HepG2 (cell line): Measurements from ENCODE around the gene VPREB3. TPM values are rescaled to one million over a fixed set of nuclear protein-coding genes. Genes with fewer than 3 reads are reported as not detected.
A peak's percentile ranks its signal among the peaks of the same experiment; 100 is the strongest.

Experiments
- FIP1L1 ChIP-seq: fragments of 200-400 bp; formaldehyde crosslinking; IDR thresholded peaks from 2 replicates; pipeline ENCODE4 v1.6.1; 2018; ENCODE audit warnings: low read depth, mild to moderate bottlenecking, low read length, moderate library complexity, borderline replicate concordance; ENCODE audit not compliant: insufficient read depth
- GLMP ChIP-seq: sonication (generic); formaldehyde crosslinking; IDR thresholded peaks from 2 replicates; pipeline ENCODE4 v1.9.0; 2021; ENCODE audit warnings: missing genetic modification reagents, mild to moderate bottlenecking, borderline replicate concordance
- GPN1 ChIP-seq: sonication (generic); formaldehyde crosslinking; IDR thresholded peaks from 2 replicates; pipeline ENCODE4 v1.5.1; 2020; ENCODE audit warnings: missing genetic modification reagents, borderline replicate concordance
- ISL2 ChIP-seq: sonication (generic); formaldehyde crosslinking; IDR thresholded peaks from 2 replicates; pipeline ENCODE4 v1.5.0; 2020; ENCODE audit warnings: missing genetic modification reagents
- MAF1 ChIP-seq: sonication (generic); formaldehyde crosslinking; IDR thresholded peaks from 2 replicates; pipeline ENCODE4 v1.5.0; 2020; ENCODE audit warnings: missing genetic modification reagents, borderline replicate concordance
- MED8 ChIP-seq: sonication (generic); formaldehyde crosslinking; IDR thresholded peaks from 2 replicates; pipeline ENCODE4 v1.8.1; 2023; ENCODE audit warnings: mild to moderate bottlenecking, missing genetic modification reagents; ENCODE audit not compliant: insufficient replicate concordance
- NR0B2 ChIP-seq: sonication (generic); formaldehyde crosslinking; IDR thresholded peaks from 2 replicates; pipeline ENCODE4 v1.4.0; 2020; ENCODE audit warnings: mild to moderate bottlenecking, missing genetic modification reagents
- SETDB1 ChIP-seq: sonication (generic); formaldehyde crosslinking; IDR thresholded peaks from 2 replicates; pipeline ENCODE4 v1.5.1; 2020; ENCODE audit warnings: missing genetic modification reagents, mild to moderate bottlenecking, borderline replicate concordance
- SUZ12 ChIP-seq: fragments of 150-350 bp; IDR thresholded peaks from 2 replicates; pipeline ENCODE4 v1.6.1; 2014; ENCODE audit warnings: low read depth, low read length
- TAF1 ChIP-seq: sonication (generic); formaldehyde crosslinking; IDR thresholded peaks from 2 replicates; pipeline ENCODE4 v1.4.0; 2020; ENCODE audit warnings: missing genetic modification reagents
- TOE1 ChIP-seq: sonication (generic); formaldehyde crosslinking; IDR thresholded peaks from 2 replicates; pipeline ENCODE4 v1.4.0; 2020; ENCODE audit warnings: mild to moderate bottlenecking, missing genetic modification reagents
- YEATS2 ChIP-seq: sonication (generic); formaldehyde crosslinking; IDR thresholded peaks from 2 replicates; pipeline ENCODE4 v1.4.0; 2020; ENCODE audit warnings: missing genetic modification reagents, borderline replicate concordance
- YEATS4 ChIP-seq: sonication (generic); formaldehyde crosslinking; IDR thresholded peaks from 2 replicates; pipeline ENCODE4 v1.4.0; 2020; ENCODE audit warnings: missing genetic modification reagents, borderline replicate concordance
- ZFP37 ChIP-seq: sonication (generic); formaldehyde crosslinking; IDR thresholded peaks from 2 replicates; pipeline ENCODE4 v1.4.0; 2020; ENCODE audit warnings: missing genetic modification reagents, borderline replicate concordance
- ZNF292 ChIP-seq: sonication (generic); formaldehyde crosslinking; IDR thresholded peaks from 2 replicates; pipeline ENCODE4 v1.8.1; 2022; ENCODE audit warnings: mild to moderate bottlenecking, low read depth, missing genetic modification reagents, borderline replicate concordance
- ZNF619 ChIP-seq: sonication (generic); formaldehyde crosslinking; IDR thresholded peaks from 2 replicates; pipeline ENCODE4 v1.4.0; 2020; ENCODE audit warnings: mild to moderate bottlenecking, missing genetic modification reagents
- ZNF747 ChIP-seq: sonication (generic); formaldehyde crosslinking; IDR thresholded peaks from 2 replicates; pipeline ENCODE4 v1.8.1; 2023; ENCODE audit warnings: missing genetic modification reagents, mild to moderate bottlenecking, borderline replicate concordance
- ZSCAN20 ChIP-seq: sonication (generic); formaldehyde crosslinking; IDR thresholded peaks from 2 replicates; pipeline ENCODE4 v1.4.0; 2020; ENCODE audit warnings: missing genetic modification reagents, mild to moderate bottlenecking, borderline replicate concordance
- polyA plus RNA-seq, 8 experiments: library from polyadenylated mRNA; depleted of rRNA in 3 of 8; stranded (reverse) in 7 of 8; unstranded in 1 of 8; fragments of >200 nt; fragmentation: Illumina TruSeq in 4 of 8; extraction: Trizol in 4 of 8; gene quantifications; 2 replicates each; pipeline versions ENCODE4 v1.2.1 to v1.2.3, GENCODE V29; 2011 to 2016; ENCODE audit warnings: low read depth in 4 of 8, missing spikeins in 1 of 8, mixed read lengths in 1 of 8; ENCODE audit not compliant: insufficient read depth in 1 of 8
- total RNA-seq, 5 experiments: library from RNA; depleted of rRNA; stranded (reverse); fragments of >200 nt; fragmentation: Illumina TruSeq; extraction: Trizol; gene quantifications; 2 replicates each; pipeline ENCODE4 v1.2.3, GENCODE V29; 2016; ENCODE audit warnings: low read depth in 1 of 5

Gene VPREB3
- total and polyA plus RNA-seq, 2 of the 13 experiments (the other 11 are each of a cell fraction or from before 2014, with no cell fraction given), result 0.22 TPM; not detected in 1

- TF ChIP-seq ZNF747, result no peak
- TF ChIP-seq SETDB1, result no peak
- no peak for TF ChIP-seq NR0B2 (CRISPR knock-in tag)
- peak; percentile 59; the same call in 1 of the 2 replicates for TF ChIP-seq YEATS2 (CRISPR knock-in tag)
- TF ChIP-seq FIP1L1, result no peak
- no peak for TF ChIP-seq ZSCAN20 (CRISPR knock-in tag)
- TF ChIP-seq ZNF619 (CRISPR knock-in tag), result no peak
- peak; percentile 72; the same call in 1 of the 2 replicates for TF ChIP-seq YEATS4 (CRISPR knock-in tag)
- peak; percentile 22 for TF ChIP-seq MED8 (CRISPR knock-in tag)
- no peak for TF ChIP-seq TAF1 (CRISPR knock-in tag)
- no peak for TF ChIP-seq MAF1 (CRISPR knock-in tag)
- no peak for TF ChIP-seq GPN1
- peak; percentile 74; the same call in 1 of the 2 replicates for TF ChIP-seq ZFP37 (CRISPR knock-in tag)
- no peak for TF ChIP-seq GLMP (CRISPR knock-in tag)
- TF ChIP-seq ZNF292, result peak; percentile 83; the same call in 1 of the 2 replicates
- peak; percentile 85 for TF ChIP-seq ISL2
- 0 out of 2 replicates have a peak, but pooled peaks have one; percentile 61 for TF ChIP-seq TOE1
- TF ChIP-seq SUZ12, result no peak
Observed at GRCh38 chr22:23774114-23774921, 20.1 kb upstream of the VPREB3 start (continued).
